DND-41 (cell line): Measurements from ENCODE around the gene RBM34.
"Not testable (repeated sequence)": the region's sequence is repeated elsewhere in the genome, so short reads cannot be mapped to it uniquely, and the experiment has no call there.

ENCODE experiments used
- ATAC-seq: fragments of 200-7000 bp; cut with Tn5 transposase; 3 replicates; pipeline ENCODE4 v1.9.1; 2021; ENCODE audit warnings: low read depth; ENCODE audit not compliant: insufficient read depth
- DNase-seq: peaks from one replicate; pipeline ENCODE4 v3.0.0-alpha.2; 2020
- H2AFZ ChIP-seq: 2 replicates; pipeline ENCODE4 v1.6.0; 2012; ENCODE audit warnings: low read depth, low read length
- H3K27ac ChIP-seq: 2 replicates; pipeline ENCODE4 v1.5.1; 2012; ENCODE audit warnings: low read length, inconsistent platforms
- H3K27me3 ChIP-seq: fragments of 200-600 bp; sonication (generic); 2 replicates; pipeline ENCODE4 v1.6.0; 2012; ENCODE audit warnings: low read length, mild to moderate bottlenecking, inconsistent platforms; ENCODE audit not compliant: insufficient read depth, poor library complexity
- H3K36me3 ChIP-seq: 2 replicates; pipeline ENCODE4 v1.5.1; 2012; ENCODE audit warnings: low read length, inconsistent platforms; ENCODE audit not compliant: insufficient read depth
- H3K4me1 ChIP-seq: 2 replicates; pipeline ENCODE4 v1.5.1; 2012; ENCODE audit warnings: mild to moderate bottlenecking, low read length; ENCODE audit not compliant: insufficient read depth
- H3K4me2 ChIP-seq: 2 replicates; pipeline ENCODE4 v1.6.0; 2012; ENCODE audit warnings: mild to moderate bottlenecking, moderate library complexity, low read length, inconsistent platforms; ENCODE audit not compliant: insufficient read depth
- H3K4me3 ChIP-seq, 2 experiments: fragments of 200-600 bp in 1 of 2; shearing (Covaris generic) in 1 of 2; 2 replicates each; pipeline ENCODE4 v1.5.1; 2012 to 2016; ENCODE audit warnings: inconsistent platforms in 2 of 2, low read length in 2 of 2, mild to moderate bottlenecking in 2 of 2, low read depth in 1 of 2, moderate library complexity in 1 of 2
- H3K79me2 ChIP-seq: 2 replicates; pipeline ENCODE4 v1.6.0; 2012; ENCODE audit warnings: low read length, inconsistent platforms; ENCODE audit not compliant: insufficient read depth
- H3K9ac ChIP-seq: 2 replicates; pipeline ENCODE4 v1.6.0; 2012; ENCODE audit warnings: low read depth, mild to moderate bottlenecking, inconsistent platforms, low read length, moderate library complexity
- H3K9me3 ChIP-seq: 2 replicates; pipeline ENCODE4 v1.5.1; 2012; ENCODE audit warnings: low read length, moderate library complexity, mild to moderate bottlenecking, inconsistent platforms; ENCODE audit not compliant: insufficient read depth, severe bottlenecking
- H4K20me1 ChIP-seq: 2 replicates; pipeline ENCODE4 v1.6.0; 2012; ENCODE audit warnings: low read length; ENCODE audit not compliant: insufficient read depth
- CTCF ChIP-seq: IDR thresholded peaks from 2 replicates; pipeline ENCODE4 v1.5.1; 2012; ENCODE audit warnings: borderline replicate concordance, low read length, moderate library complexity, mild to moderate bottlenecking; ENCODE audit not compliant: poor library complexity, severe bottlenecking; ENCODE audit errors: extremely low read depth
- EZH2 ChIP-seq: IDR thresholded peaks from 3 replicates; pipeline ENCODE4 v1.6.1; 2012; ENCODE audit warnings: borderline replicate concordance, low read depth, mild to moderate bottlenecking, moderate library complexity, low read length, inconsistent platforms; ENCODE audit not compliant: severe bottlenecking

Gene RBM34

GRCh38 chr1:235095938-235096562 lies 65.0 kb downstream of the RBM34 start:
- ATAC-seq: no peak
- Histone ChIP-seq H3K9me3 (no peaks in the 10 kb centered on the region), H3K9ac (no peak overlapping the region), H3K36me3 (no peaks in the 10 kb centered on the region), H3K4me3 (no peak overlapping the region), H3K27ac (no peak overlapping the region), H2AFZ (no peak overlapping the region), H3K4me2 (no peak overlapping the region), H3K4me1 (peaks cover 9% of the 10 kb centered on the region), H4K20me1 (no peaks in the 10 kb centered on the region), H3K27me3 (no peaks in the 10 kb centered on the region), H3K79me2 (no peaks in the 10 kb centered on the region)
- no peak for DNase-seq
- TF ChIP-seq CTCF (no peak), EZH2 (no peak)

GRCh38 chr1:235093696-235094592 lies 67.1 kb downstream of the RBM34 start:
- ATAC-seq (peak; percentile 94), DNase-seq (peak; percentile 88)
- H3K4me2 ChIP-seq: peak overlapping the region; percentile 26; the same call in 1 of the 2 replicates
- no peaks in the 10 kb centered on the region for H3K79me2 ChIP-seq
- H3K27ac ChIP-seq: no peak overlapping the region
- H3K4me1 ChIP-seq: peaks cover 9% of the 10 kb centered on the region
- H3K27me3 ChIP-seq: no peaks in the 10 kb centered on the region
- no peaks in the 10 kb centered on the region for H3K9me3 ChIP-seq
- H3K36me3 ChIP-seq: no peaks in the 10 kb centered on the region
- H3K4me3 ChIP-seq: no peak overlapping the region
- no peak overlapping the region for H3K9ac ChIP-seq
- peak overlapping the region; percentile 8 for H2AFZ ChIP-seq
- TF ChIP-seq EZH2: no peak
- TF ChIP-seq CTCF: peak; percentile 100
- H4K20me1 ChIP-seq: no peaks in the 10 kb centered on the region

- Histone ChIP-seq H3K4me2 (no peak overlapping the region), H2AFZ (no peak overlapping the region), H3K79me2 (no peaks in the 10 kb centered on the region), H3K4me3 (no peak overlapping the region), H3K4me1 (peaks cover 9% of the 10 kb centered on the region), H3K27me3 (no peaks in the 10 kb centered on the region), H3K36me3 (no peaks in the 10 kb centered on the region), H3K9ac (no peak overlapping the region), H3K27ac (no peak overlapping the region), H4K20me1 (no peaks in the 10 kb centered on the region), H3K9me3 (no peaks in the 10 kb centered on the region)
- TF ChIP-seq CTCF (peak; percentile 29), EZH2 (no peak)
- peak; percentile 38 for ATAC-seq
- DNase-seq: peak; percentile 26
Measured at GRCh38 chr1:235093013-235093695, 67.9 kb downstream of the RBM34 start.

GRCh38 chr1:235092415-235092814 lies 68.6 kb downstream of the RBM34 start:
- not testable (repeated sequence) for H3K79me2 ChIP-seq, H3K9me3 ChIP-seq, H3K4me2 ChIP-seq, H3K27me3 ChIP-seq, DNase-seq, H4K20me1 ChIP-seq, H3K4me1 ChIP-seq, ATAC-seq, H3K27ac ChIP-seq, H3K36me3 ChIP-seq, H2AFZ ChIP-seq, H3K4me3 ChIP-seq, H3K9ac ChIP-seq

DNA sequence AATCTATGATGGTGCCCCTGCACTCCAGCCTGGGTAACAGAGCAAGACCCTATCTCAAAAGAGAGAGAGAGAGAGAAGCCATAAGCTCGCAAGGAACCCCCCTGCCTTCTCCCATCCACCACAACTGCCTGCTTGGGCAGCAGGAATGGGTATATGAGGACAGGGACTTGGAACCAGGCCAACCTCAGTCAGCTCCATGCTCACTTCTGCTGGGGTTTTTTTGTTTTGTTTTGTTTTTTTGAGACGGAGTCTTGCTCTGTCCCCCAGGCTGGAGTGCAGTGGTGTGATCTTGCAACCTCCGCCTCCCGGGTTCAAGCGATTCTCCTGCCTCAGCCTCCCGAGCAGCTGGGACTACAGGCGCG lies 69.0 kb downstream of the RBM34 start:
- not testable (repeated sequence) for ATAC-seq, H2AFZ ChIP-seq, H3K79me2 ChIP-seq, H3K4me3 ChIP-seq, H3K9ac ChIP-seq, DNase-seq, H3K4me1 ChIP-seq, H3K9me3 ChIP-seq, H3K4me2 ChIP-seq, H4K20me1 ChIP-seq, H3K27ac ChIP-seq, H3K27me3 ChIP-seq, H3K36me3 ChIP-seq
